Cerebellar nuclear complex (tissue), 1 donor: Measurements from ENCODE around the gene FAT4.

Experiments
- DNase-seq, 2 experiments: peaks; one replicate each; lab custom pipeline; 2025; lab: John Stamatoyannopoulos, UW

Gene FAT4

DNA sequence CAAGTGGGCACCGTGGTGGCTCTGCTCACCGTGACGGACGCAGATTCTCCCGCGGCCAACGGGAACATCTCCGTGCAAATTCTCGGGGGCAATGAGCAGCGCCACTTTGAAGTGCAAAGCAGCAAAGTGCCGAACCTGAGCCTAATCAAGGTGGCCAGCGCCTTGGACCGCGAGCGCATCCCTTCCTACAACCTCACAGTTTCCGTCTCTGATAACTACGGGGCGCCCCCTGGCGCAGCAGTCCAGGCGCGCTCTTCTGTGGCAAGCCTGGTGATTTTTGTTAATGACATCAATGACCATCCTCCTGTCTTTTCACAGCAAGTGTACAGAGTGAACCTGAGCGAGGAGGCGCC, 2.7 kb downstream of the FAT4 start:
- no peak for DNase-seq

DNA sequence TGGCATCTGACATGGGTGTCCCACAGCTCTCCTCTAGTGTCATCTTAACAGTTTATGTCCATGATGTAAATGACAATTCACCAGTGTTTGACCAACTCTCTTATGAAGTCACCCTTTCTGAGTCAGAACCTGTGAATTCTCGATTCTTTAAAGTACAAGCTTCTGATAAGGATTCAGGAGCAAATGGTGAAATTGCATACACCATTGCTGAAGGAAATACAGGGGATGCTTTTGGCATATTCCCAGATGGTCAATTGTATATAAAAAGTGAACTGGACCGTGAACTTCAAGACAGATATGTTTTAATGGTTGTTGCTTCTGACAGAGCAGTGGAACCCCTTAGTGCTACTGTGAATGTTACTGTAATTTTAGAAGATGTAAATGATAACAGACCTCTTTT, 4.6 kb downstream of the FAT4 start:
- no peak for DNase-seq

DNA sequence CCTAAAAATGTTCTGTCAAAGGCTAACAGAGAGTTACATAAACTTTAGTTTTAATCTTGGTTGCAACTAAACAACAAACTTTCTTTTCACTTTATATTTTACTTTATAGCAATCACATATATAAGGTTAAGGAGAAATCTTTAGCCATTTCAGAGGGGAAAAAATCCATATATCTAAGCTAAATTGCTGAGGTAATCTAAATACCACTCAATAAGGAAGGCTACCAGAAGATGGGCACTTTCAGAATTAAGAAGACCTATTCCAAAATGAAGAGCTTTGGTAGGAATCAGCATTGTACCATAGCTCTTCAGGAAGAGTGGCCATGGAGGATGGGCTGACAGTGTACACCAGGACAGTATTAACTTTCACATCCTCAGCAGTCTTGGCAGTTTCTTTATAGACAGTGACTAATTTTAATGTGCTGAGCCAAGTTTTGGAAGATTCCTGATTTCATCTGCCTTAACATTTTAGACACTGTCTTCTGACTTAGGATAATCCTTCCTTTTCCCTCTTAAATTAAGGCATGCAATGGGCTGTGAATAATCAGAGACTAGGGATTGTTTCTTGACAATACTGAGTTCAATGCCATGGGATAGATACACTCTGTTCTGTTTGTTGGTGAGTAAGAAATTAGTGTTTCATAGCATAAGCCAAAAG, 7.1 kb downstream of the FAT4 start:
- no peak for DNase-seq

DNA sequence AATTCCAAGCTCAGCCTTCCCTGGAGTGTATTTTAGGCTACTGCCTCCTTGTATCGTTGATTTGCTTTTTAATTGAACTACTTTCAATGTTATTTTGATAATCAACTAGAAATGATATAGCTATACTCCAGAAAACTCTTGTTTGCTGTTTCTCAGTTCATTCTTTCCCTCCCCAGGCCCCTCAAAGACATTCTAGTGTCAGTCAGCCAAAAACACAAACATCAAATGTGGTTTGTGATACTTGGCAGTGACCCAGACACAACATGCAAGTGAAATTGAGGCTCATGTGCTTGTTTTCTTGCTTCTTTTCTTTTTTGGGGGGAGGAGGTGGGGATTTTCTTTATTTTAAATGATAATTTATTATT, 7.6 kb downstream of the FAT4 start:
- DNase-seq: no peak

DNA sequence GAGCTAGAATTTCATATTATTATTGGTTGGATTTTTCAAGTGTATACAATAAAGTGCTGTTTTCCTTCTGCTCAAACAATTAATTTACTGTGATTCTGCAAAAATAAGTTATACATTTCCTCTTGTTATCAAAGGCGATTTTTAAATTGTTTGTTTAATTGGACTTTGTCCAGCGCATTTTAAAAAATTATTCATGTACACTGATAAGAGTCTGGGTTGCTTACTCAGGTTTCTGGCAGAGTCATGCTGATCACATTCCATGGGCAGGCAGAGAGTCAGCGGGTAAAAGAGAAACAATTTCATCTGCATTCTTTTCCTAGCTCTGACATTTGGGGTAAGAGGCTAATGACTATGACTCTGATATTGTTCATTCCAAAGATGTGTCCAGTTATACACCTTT, 8.9 kb downstream of the FAT4 start:
- DNase-seq: no peak

DNA sequence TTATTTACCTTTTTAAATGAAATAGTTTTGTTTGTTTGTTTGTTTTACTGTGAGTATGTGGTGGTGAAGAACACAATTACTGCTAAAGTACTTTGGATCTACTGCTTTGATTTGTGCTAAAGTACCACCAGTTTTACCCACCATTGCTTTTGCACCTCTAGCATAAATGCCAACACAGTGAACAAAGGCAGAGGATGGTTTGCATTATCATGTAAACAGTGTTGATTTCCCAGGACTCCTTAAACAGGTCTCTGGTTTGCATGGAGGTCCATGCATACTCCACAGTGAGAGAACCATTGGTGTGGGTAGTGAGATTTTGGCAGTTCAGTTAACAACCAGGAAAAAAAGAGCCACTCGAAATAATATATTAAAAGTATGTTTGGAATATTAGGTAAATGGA, 11.0 kb downstream of the FAT4 start:
- DNase-seq: no peak

DNA sequence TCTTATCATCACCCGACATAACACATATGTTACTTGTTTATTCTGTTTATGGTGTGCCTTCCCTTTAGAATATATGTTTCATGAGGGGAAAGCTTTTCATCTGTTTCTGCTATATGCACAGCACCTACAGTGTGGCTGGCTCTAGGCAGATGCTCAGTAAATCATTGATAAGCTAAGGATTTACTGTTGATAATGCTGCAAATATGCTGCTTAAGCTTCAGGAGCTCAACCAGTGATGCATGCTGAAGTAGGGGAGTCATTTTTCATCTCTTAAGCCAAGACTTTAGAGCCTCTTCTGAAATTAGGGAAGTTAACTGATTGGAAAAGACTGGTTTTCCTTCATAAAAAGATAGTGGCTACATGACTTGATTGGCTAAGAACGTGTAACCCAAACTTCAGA, 16.4 kb downstream of the FAT4 start:
- no peak for DNase-seq

DNA sequence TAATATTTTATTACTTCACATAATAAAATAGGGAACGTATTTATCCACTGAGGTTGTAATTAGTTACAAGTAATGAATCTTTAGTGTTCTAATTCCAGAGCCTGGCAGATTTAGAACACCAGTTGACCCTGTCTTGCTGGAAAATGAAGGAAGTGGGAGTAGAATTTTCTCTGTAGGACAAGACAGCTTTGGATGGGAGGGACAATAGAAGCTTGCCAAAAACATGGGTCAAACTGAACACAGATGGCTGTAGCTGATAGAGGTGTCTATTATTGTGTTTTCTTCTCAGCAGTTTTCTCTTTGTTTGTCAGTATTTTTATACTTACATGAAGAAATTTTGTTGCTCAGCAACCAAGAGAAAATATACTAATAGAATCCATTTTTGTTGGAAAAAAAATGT, 20.2 kb downstream of the FAT4 start:
- DNase-seq: no peak

DNA sequence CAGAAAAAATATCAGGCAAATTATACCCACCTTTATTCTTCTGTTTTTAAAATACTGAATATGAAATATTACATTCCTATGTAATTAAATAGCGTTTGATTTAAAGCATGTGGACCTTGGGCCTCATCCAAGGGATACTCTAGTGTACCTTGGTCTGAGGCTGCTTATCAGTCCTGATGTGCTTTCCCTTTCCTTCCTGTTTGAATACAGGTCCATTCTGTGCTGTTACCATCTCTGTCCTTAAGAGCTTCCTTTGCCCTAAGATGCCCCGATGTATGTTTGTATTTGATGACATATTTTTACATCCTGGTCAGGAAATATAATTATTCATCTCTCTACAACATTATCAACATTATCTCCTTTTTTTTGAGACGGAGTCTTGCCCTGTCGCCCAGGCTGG, 24.1 kb downstream of the FAT4 start:
- no peak for DNase-seq

DNA sequence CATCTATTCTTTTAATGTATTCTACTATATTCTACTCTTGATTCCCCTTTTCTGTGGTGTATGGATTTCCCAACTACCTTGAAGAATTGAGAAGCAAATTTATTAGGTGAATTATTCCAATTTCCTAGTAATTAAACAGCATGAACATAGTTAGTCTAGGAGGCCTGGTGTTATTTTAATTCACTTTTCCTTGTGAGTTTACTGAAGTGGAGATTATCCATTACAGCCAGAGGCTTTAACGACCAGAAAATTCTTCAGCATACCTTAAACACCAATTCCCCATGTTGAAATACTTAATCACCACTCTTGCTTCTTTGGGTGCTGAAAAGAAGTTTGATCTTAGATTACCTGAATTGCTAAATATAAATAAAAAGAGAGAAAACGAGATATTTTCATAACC, 29.4 kb downstream of the FAT4 start:
- DNase-seq: no peak

DNA sequence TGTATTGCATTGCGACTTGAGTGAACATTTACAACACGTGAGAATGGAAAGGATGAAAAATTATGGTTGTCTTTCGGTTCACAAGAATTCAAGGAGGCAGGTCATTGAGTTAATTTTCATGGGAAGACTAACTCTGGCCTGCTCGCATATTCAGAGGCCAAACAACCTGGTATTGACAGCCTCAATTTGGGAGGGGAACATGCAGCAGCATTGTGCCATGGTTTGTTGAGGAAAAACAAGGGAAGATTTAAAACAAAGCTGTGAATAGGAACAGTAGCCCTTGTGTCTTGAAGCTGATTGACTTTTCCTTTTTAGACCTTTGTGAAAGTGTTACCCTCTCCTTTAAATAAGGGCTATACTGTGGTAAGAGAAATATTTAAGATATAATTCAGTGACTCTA, 31.9 kb downstream of the FAT4 start:
- no peak for DNase-seq

DNA sequence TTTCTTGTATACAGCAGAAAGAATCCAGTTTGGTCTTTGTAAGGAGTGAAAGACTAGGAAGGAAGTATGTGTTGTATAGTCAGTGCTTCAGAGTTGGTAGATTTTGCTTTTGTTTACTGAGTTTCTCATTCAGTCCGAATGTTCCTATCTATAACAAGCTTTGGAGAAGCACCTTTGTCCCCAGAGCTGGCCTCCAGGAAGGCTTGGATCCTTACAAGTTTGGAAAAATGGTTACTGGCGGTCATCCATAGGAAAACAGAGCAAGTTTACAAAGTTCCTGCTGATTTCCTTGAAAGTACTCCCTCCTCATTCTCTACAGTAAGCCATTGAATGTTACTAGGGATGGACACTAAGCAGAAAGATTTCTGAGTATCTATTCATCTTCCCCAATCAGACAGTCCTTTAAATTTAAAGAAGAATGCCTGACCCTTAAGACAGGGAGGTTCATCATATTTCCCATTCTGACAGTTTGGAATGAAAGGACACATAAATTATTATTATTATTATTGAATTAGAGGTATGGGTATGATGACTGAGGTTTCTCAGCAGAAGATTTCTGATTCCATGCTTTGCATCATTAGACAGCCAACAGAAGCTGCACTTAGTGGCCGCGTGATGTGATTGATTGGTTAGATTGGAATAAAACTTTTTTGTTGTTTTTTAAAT, 35.8 kb downstream of the FAT4 start:
- no peak for DNase-seq

DNA sequence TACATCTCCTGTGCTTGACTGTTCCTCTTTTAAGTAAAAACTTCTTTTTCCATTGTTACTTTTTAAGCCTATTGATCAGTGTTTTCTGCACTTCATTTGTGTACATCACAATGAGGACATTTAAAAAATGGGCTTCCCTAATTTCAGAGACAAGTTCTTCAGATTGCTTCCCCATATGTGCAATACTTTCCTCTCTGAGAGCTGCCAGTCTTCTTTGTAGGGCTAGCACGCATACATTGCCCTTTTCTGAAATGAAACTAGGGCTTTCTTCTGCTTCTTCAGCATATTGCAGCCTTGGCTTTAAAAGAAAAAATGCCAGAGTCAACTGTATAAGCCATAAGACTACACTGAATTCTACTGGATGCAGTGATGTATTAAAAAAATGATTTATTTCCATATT, 37.8 kb downstream of the FAT4 start:
- no peak for DNase-seq

DNA sequence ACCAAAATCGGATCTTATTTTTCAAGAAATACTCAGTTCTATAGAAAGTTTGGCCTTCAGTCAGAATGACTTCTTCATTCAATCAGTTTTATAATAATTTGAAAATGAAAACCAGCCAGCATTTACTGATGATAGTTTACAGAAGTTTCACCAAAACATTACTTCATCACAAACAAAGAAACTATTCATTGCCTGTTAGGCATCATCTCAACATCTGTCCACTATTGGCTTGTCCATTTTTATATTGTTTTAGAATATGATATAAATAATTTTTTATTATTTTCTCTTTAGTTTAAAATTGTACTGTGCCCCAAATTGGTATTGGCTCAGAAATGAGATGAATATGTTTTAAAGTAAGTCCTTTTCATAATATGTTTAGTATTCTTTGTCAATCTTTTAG, 38.4 kb downstream of the FAT4 start:
- no peak for DNase-seq

DNA sequence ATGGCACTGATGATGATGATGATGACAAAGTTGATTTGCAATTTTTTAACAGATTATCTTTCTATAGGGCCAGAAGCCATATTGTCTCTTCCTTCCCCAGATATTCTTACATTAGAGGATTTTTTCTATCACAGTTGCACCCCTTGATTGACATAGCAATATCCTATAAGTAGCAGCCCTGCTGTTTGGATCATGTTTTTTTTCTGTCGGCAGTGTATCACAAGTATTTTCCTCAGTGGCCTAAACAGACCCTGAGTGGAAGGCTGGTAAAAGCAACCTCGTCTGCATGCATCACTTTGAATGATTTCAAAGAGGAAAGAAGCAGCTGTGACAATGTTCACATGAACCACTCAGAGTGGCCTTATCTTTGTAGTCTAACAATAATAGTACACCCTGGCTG, 41.0 kb downstream of the FAT4 start:
- no peak for DNase-seq

DNA sequence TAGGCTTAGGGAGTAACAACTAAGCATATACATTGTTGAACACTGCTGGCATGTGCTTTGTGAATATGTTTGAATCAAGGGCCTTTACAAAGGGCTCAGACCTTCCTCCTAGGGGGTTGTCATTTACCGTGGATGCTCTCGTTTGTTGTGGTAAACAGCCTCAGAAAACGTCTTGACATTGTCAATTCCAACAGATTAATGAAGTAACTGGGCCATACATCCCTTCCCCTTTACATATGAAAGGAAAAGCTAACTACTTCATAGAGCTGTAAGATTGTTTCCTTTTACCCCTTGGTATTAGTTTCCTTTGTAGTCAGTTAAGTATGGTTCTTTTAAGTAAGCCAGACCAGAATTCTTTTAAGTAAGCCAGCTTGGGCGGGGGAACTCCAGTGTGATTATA, 42.9 kb downstream of the FAT4 start:
- DNase-seq: no peak

DNA sequence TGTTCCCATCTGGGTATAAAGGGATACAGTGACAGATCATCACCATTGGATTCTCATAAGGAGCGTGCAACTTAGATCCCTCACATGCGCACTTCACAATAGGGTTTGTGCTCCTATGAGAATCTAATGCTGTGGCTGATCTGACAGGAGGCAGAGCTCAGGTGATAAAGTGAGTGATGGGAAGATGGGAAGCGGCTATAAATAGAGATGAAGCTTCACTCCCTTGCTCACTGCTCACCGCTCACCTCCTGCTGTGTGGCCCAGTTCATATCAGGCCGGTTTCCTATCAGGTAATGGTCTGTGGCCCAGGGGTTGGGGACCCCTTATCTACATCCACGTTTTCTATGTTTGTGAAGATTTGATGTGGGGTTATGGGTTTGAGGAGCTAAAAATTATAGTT, 43.7 kb downstream of the FAT4 start:
- DNase-seq: no peak

DNA sequence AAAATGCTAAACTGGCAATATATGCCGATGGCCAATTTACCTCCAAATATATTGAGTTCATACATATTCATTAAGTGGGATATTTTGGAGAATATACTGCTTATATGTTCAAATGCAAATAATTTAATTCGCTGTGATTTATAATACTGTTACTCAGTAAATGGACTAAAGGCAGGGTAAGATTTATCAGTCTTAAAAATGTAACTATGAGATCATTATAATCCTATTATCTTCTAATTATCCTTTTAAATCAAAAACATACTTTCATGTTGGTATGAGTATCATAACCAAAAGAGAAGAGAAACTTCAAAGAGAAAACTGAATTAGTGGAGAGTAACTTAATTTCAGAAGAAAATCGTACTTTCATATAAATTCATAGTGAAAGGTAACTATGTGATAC, 44.6 kb downstream of the FAT4 start:
- no peak for DNase-seq

DNA sequence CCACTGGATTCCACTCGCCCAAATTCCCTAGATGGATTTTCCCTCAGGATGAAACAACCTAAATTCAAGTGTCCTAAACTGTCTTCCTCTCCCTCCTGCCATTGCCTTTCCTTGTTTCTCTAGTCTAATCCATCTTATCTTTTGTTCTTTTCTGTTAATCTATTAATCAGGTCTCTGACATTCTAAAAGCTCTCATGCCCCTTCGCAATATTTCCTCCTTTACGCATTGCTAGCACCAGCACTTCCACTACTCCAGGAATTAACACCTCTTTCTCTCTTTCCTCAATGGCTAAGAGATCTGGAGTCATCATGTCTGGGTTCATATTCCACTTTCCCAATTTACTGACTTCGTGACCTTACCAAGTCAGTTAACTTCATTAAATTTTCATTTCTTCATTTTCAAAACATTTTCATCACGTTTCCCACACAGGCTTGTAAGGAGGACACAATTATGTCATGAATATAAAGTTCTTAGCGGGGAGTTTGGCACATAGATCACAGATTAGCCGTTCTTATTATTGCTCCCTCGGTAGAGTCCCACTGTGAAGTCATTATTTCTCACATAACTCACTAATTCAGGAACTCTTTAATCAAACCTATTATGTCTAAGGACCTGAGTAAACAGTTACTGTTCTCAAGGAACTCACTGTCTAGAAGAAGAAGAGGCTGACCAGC, 45.3 kb downstream of the FAT4 start:
- DNase-seq: no peak

DNA sequence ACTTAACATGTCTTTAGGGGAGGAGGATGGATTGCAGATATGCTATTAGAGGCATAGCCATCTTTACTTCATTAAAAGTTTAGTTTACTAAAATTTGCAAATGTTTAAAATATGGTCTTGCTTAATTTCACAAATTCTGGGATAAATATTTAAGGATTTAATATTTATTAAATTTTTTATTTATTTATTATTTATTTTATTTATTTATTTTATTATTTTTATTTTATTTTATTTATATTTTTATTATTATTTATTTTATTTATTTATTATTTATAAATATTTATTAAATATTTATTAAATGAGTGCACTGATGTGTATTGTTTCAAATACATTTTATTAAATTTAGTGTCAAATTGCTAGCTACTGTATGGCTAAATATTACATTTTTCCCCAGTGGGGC, 46.0 kb downstream of the FAT4 start:
- DNase-seq: no peak
